Measurements from ENCODE around the gene SLC6A3. TPM values are rescaled to one million over a fixed set of nuclear protein-coding genes. Genes with fewer than 3 reads are reported as not detected.

Gene SLC6A3
- total and polyA plus RNA-seq, 12 donors, result 0.04 to 0.19 (median 0.18) TPM; not detected in 9

GRCh38 chr5:1486271-1486670, 41.0 kb upstream of the SLC6A3 start:
- no peak overlapping the region for H3K27ac ChIP-seq
- TF ChIP-seq CTCF (IDR thresholded peaks at IDR 0.05), result no peak
- 95 to 97% methylated on average over 12 to 13 of the region's 13 CpGs for WGBS, 2 donors
- H3K9me3 ChIP-seq, result no peaks in the 10 kb centered on the region
- ATAC-seq (no peak), DNase-seq (no peak)
- intact Hi-C loops (cut with DNase I), result no loop called here
- H3K27me3 ChIP-seq, result no peaks in the 10 kb centered on the region
- peaks cover 0 to 81% (median 9%) of the 10 kb centered on the region in 9 donors for H3K36me3 ChIP-seq
- no peak overlapping the region for H3K4me3 ChIP-seq
- H3K4me1 ChIP-seq, result peaks cover 0 to 23% (median 0%) of the 10 kb centered on the region in 9 donors

- Histone ChIP-seq H3K36me3 (peaks cover 0 to 75% (median 9%) of the 10 kb centered on the region in 9 donors), H3K9me3 (no peaks in the 10 kb centered on the region), H3K4me1 (peaks cover 0 to 24% (median 0%) of the 10 kb centered on the region in 9 donors), H3K27me3 (no peaks in the 10 kb centered on the region), H3K4me3 (no peak overlapping the region), H3K27ac (no peak overlapping the region)
- ATAC-seq, result no peak
- intact Hi-C loops (cut with DNase I), result no loop called here
- 91 to 92% methylated on average over 15 of the region's 15 CpGs for WGBS, 2 donors
- DNase-seq, result no peak
- TF ChIP-seq CTCF (IDR thresholded peaks at IDR 0.05), result no peak
Measured at GRCh38 chr5:1485579-1486118, 40.4 kb upstream of the SLC6A3 start.

GRCh38 chr5:1484730-1485578, 39.7 kb upstream of the SLC6A3 start:
- ATAC-seq, result no peak
- Histone ChIP-seq H3K4me3 (no peak overlapping the region), H3K4me1 (peaks cover 0 to 24% (median 0%) of the 10 kb centered on the region in 9 donors), H3K9me3 (no peaks in the 10 kb centered on the region), H3K36me3 (peaks cover 0 to 68% (median 9%) of the 10 kb centered on the region in 9 donors), H3K27me3 (no peaks in the 10 kb centered on the region), H3K27ac (no peak overlapping the region)
- WGBS, 2 donors, result 81 to 84% methylated on average over 20 of the region's 20 CpGs
- intact Hi-C loops (cut with DNase I), result no loop called here
- no peak for DNase-seq
- TF ChIP-seq CTCF (IDR thresholded peaks at IDR 0.05), result no peak

GRCh38 chr5:1483856-1484729, 38.9 kb upstream of the SLC6A3 start:
- 94 to 95% methylated on average over 33 of the region's 33 CpGs for WGBS, 2 donors
- Histone ChIP-seq H3K4me3 (no peak overlapping the region), H3K36me3 (peaks cover 0 to 64% (median 9%) of the 10 kb centered on the region in 9 donors), H3K9me3 (no peaks in the 10 kb centered on the region), H3K27ac (no peak overlapping the region), H3K27me3 (no peaks in the 10 kb centered on the region), H3K4me1 (peaks cover 0 to 25% (median 0%) of the 10 kb centered on the region in 9 donors)
- TF ChIP-seq CTCF (IDR thresholded peaks at IDR 0.05), result no peak
- ATAC-seq, result no peak
- intact Hi-C loops (cut with DNase I), result no loop called here
- DNase-seq, result no peak
